HG03025 (cell line): ENCODE results near the gene TLCD3B.

ENCODE experiments used
- ATAC-seq: cut with Tn5 transposase; IDR thresholded peaks from one replicate; pipeline ENCODE4 v1.9.1; 2021; ENCODE audit warnings: mild to moderate bottlenecking, moderate library complexity; ENCODE audit not compliant: unreplicated experiment, low FRiP score

Gene TLCD3B

GRCh38 chr16:30030841-30031413 lies at the start of gene TLCD3B:
Gene TLCD3B, minus strand, starts transcription at chr16:30031271. Its CDS starts 744 bp downstream, at chr16:30030527.
- ATAC-seq, result no peak

GRCh38 chr16:30079480-30079879 lies 48.4 kb upstream of the TLCD3B start:
- ATAC-seq, result no peak

- no peak for ATAC-seq
These were observed 47.7 kb upstream of the TLCD3B start for GRCh38 chr16:30078744-30079143.

GRCh38 chr16:30077656-30078055 lies 46.6 kb upstream of the TLCD3B start:
- ATAC-seq, result no peak

GRCh38 chr16:30076276-30076791 lies 45.3 kb upstream of the TLCD3B start:
- ATAC-seq, result peak; percentile 19

GRCh38 chr16:30075503-30076275 lies 44.6 kb upstream of the TLCD3B start, which contains the start of gene PPP4C:
Gene PPP4C, plus strand, starts transcription at chr16:30075994. Its CDS starts 384 bp downstream, at chr16:30076378.
- peak; percentile 64 for ATAC-seq

- ATAC-seq, result no peak
These were observed 39.4 kb upstream of the TLCD3B start for GRCh38 chr16:30070490-30070889.

- ATAC-seq, result no peak
These were observed 38.8 kb upstream of the TLCD3B start for GRCh38 chr16:30069611-30070462.

GRCh38 chr16:30068750-30069610 lies 37.9 kb upstream of the TLCD3B start:
- ATAC-seq, result no peak

- ATAC-seq, result no peak
These were observed 37.3 kb upstream of the TLCD3B start for GRCh38 chr16:30068333-30068732.

GRCh38 chr16:30067584-30067916 lies 36.5 kb upstream of the TLCD3B start:
- no peak for ATAC-seq

GRCh38 chr16:30066761-30067583 lies 35.9 kb upstream of the TLCD3B start:
- ATAC-seq, result no peak

- no peak for ATAC-seq
These were observed 35.1 kb upstream of the TLCD3B start for GRCh38 chr16:30065943-30066760.

GRCh38 chr16:30065102-30065942 lies 34.3 kb upstream of the TLCD3B start, which contains the start of gene ALDOA:
Gene ALDOA, plus strand, starts transcription at chr16:30065760. Its CDS starts 1,138 bp downstream, at chr16:30066898.
- ATAC-seq, result peak; percentile 75

- ATAC-seq, result no peak
These were observed 33.6 kb upstream of the TLCD3B start for GRCh38 chr16:30064729-30065101.

- no peak for ATAC-seq
These were observed 33.0 kb upstream of the TLCD3B start for GRCh38 chr16:30063893-30064728.
